Neural progenitor cell (in vitro differentiated cells): ENCODE results near the gene TMEM219.

ENCODE experiments used
- CTCF ChIP-seq: fragments of 200-600 bp; sonication (generic); IDR thresholded peaks from 2 replicates; pipeline ENCODE4 v1.5.1; 2017; ENCODE audit warnings: antibody characterized with exemption, mild to moderate bottlenecking
- EZH2 ChIP-seq: fragments of 200-600 bp; sonication (generic); IDR thresholded peaks from 2 replicates; pipeline ENCODE4 v1.6.1; 2017; ENCODE audit warnings: antibody characterized with exemption, mild to moderate bottlenecking, moderate library complexity

- TF ChIP-seq CTCF (no peak), EZH2 (no peak)
These were observed 3.1 kb upstream of the TMEM219 start for GRCh38 chr16:29958756-29959155.
